Measurements from ENCODE around the gene NAGS.

DNA sequence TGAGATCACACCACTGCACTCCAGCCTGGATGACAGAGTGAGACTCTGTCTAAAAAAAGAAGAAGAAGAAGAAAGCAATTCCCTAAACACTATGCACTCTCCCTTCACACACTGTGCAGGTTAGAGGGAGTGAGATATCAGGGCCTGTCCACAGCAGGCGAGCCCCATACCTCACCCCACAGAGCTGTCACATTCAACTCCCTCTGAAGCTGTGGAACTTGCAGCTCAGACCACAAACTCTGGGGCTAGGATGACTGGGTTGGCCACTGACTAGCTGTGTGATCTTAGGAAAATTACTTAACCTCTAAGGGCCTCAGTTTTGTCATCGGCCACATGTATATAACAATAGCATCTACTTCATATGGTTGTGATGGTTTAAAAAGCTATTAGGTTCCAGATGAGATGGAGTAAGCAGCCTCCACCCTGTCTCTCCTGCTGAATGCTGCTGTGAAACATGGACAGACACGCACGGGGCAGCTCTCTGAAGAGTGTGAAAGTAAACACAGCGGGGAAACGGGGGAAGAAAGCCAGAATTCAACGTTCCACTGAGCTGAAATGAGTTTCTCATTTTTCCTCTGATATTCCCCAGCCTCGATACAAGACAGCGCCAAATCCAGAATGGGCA is 37.1 kb upstream of the NAGS start:
- TF ChIP-seq, protein P1, sequence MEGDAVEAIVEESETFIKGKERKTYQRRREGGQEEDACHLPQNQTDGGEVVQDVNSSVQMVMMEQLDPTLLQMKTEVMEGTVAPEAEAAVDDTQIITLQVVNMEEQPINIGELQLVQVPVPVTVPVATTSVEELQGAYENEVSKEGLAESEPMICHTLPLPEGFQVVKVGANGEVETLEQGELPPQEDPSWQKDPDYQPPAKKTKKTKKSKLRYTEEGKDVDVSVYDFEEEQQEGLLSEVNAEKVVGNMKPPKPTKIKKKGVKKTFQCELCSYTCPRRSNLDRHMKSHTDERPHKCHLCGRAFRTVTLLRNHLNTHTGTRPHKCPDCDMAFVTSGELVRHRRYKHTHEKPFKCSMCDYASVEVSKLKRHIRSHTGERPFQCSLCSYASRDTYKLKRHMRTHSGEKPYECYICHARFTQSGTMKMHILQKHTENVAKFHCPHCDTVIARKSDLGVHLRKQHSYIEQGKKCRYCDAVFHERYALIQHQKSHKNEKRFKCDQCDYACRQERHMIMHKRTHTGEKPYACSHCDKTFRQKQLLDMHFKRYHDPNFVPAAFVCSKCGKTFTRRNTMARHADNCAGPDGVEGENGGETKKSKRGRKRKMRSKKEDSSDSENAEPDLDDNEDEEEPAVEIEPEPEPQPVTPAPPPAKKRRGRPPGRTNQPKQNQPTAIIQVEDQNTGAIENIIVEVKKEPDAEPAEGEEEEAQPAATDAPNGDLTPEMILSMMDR (IDR thresholded peaks at IDR 0.05 in 4 of 5, conservative IDR thresholded peaks at IDR 0.05 in 1 of 5): no peak
- no peak for TF ChIP-seq POLR2A (IDR thresholded peaks at IDR 0.05)
